ENCODE data around the gene ARID2.

Gene ARID2

GRCh38 chr12:45729233-45730083 lies at the start of gene ARID2:
ARID2 (plus strand) TSS chr12:45729706; CDS start chr12:45729837, 131 bp downstream.
- TF ChIP-seq CTCF (IDR thresholded peaks at IDR 0.05; ENCODE audit: control insufficient read depth, insufficient read depth, low read depth, low read length, missing control alignments) = no peak
- no peak for DNase-seq (ENCODE audit: low read depth)
- H3K4me3 ChIP-seq (ENCODE audit: control insufficient read depth, low read depth, low read length) = peak within 1 kb of the TSS; percentile 89

- H3K4me3 ChIP-seq (ENCODE audit: control insufficient read depth, low read depth, low read length) = no peak overlapping the region
- DNase-seq (ENCODE audit: low read depth) = no peak
- no peak for TF ChIP-seq CTCF (IDR thresholded peaks at IDR 0.05; ENCODE audit: control insufficient read depth, insufficient read depth, low read depth, low read length, missing control alignments)
These were observed 49.1 kb upstream of the ARID2 start for GRCh38 chr12:45680362-45680761.

- DNase-seq (ENCODE audit: low read depth) = no peak
- TF ChIP-seq CTCF (IDR thresholded peaks at IDR 0.05; ENCODE audit: control insufficient read depth, insufficient read depth, low read depth, low read length, missing control alignments) = no peak
- H3K4me3 ChIP-seq (ENCODE audit: control insufficient read depth, low read depth, low read length) = no peak overlapping the region
These were observed 48.0 kb upstream of the ARID2 start for GRCh38 chr12:45681465-45681864.

- H3K4me3 ChIP-seq (ENCODE audit: control insufficient read depth, low read depth, low read length) = no peak overlapping the region
- no peak for TF ChIP-seq CTCF (IDR thresholded peaks at IDR 0.05; ENCODE audit: control insufficient read depth, insufficient read depth, low read depth, low read length, missing control alignments)
- DNase-seq (ENCODE audit: low read depth) = no peak
These were observed 43.8 kb upstream of the ARID2 start for GRCh38 chr12:45685680-45686079.

GRCh38 chr12:45687081-45688015 lies 42.2 kb upstream of the ARID2 start:
- no peak overlapping the region for H3K4me3 ChIP-seq (ENCODE audit: control insufficient read depth, low read depth, low read length)
- no peak for TF ChIP-seq CTCF (IDR thresholded peaks at IDR 0.05; ENCODE audit: control insufficient read depth, insufficient read depth, low read depth, low read length, missing control alignments)
- DNase-seq (ENCODE audit: low read depth) = no peak

GRCh38 chr12:45688183-45688582 lies 41.3 kb upstream of the ARID2 start:
- no peak for DNase-seq (ENCODE audit: low read depth)
- no peak for TF ChIP-seq CTCF (IDR thresholded peaks at IDR 0.05; ENCODE audit: control insufficient read depth, insufficient read depth, low read depth, low read length, missing control alignments)
- H3K4me3 ChIP-seq (ENCODE audit: control insufficient read depth, low read depth, low read length) = no peak overlapping the region

All from AG09309 (cell line).